ENCODE data around the gene SUGCT.

SUGCT gene

DNA sequence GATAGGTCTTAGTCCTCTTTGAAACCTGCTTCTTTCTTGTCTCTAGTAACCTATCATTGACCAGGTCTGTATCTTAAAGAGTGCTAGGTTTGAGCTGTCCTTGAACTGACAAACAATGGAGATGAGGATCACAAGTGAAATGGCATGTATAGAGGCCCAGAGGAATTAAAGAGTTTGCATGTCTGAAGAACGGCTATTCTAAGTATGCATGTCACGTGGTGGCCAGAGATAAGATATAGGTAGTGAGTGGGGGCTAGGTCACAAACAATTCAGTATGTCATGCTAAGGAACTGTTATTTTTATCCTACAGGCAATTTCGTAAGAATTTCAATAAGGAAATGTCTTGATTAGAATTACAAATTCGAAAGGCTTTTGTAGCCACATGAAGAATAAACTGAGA is 95.3 kb downstream of the SUGCT start:
- DNase-seq (ENCODE audit: low read depth in 1 of 2, low spot score in 1 of 2) = no peak
- Histone ChIP-seq H3K27ac (replicated peaks) (no peak overlapping the region), H3K4me3 (replicated peaks; ENCODE audit: insufficient read depth, low read length) (no peak overlapping the region), H3K27me3 (ENCODE audit: insufficient read depth, poor library complexity, severe bottlenecking) (no peaks in the 10 kb centered on the region)
- TF ChIP-seq POLR2AphosphoS5 (IDR thresholded peaks at IDR 0.05; ENCODE audit: low read depth) (no peak), SPI1 (IDR thresholded peaks at IDR 0.05; ENCODE audit: borderline replicate concordance, low read depth) (no peak), GABPA (IDR thresholded peaks at IDR 0.05; ENCODE audit: low read depth) (no peak)
- TF ChIP-seq, protein P1, sequence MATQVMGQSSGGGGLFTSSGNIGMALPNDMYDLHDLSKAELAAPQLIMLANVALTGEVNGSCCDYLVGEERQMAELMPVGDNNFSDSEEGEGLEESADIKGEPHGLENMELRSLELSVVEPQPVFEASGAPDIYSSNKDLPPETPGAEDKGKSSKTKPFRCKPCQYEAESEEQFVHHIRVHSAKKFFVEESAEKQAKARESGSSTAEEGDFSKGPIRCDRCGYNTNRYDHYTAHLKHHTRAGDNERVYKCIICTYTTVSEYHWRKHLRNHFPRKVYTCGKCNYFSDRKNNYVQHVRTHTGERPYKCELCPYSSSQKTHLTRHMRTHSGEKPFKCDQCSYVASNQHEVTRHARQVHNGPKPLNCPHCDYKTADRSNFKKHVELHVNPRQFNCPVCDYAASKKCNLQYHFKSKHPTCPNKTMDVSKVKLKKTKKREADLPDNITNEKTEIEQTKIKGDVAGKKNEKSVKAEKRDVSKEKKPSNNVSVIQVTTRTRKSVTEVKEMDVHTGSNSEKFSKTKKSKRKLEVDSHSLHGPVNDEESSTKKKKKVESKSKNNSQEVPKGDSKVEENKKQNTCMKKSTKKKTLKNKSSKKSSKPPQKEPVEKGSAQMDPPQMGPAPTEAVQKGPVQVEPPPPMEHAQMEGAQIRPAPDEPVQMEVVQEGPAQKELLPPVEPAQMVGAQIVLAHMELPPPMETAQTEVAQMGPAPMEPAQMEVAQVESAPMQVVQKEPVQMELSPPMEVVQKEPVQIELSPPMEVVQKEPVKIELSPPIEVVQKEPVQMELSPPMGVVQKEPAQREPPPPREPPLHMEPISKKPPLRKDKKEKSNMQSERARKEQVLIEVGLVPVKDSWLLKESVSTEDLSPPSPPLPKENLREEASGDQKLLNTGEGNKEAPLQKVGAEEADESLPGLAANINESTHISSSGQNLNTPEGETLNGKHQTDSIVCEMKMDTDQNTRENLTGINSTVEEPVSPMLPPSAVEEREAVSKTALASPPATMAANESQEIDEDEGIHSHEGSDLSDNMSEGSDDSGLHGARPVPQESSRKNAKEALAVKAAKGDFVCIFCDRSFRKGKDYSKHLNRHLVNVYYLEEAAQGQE (IDR thresholded peaks at IDR 0.05; ENCODE audit: insufficient replicate concordance, low read depth) = no peak
- TF ChIP-seq, protein P2, sequence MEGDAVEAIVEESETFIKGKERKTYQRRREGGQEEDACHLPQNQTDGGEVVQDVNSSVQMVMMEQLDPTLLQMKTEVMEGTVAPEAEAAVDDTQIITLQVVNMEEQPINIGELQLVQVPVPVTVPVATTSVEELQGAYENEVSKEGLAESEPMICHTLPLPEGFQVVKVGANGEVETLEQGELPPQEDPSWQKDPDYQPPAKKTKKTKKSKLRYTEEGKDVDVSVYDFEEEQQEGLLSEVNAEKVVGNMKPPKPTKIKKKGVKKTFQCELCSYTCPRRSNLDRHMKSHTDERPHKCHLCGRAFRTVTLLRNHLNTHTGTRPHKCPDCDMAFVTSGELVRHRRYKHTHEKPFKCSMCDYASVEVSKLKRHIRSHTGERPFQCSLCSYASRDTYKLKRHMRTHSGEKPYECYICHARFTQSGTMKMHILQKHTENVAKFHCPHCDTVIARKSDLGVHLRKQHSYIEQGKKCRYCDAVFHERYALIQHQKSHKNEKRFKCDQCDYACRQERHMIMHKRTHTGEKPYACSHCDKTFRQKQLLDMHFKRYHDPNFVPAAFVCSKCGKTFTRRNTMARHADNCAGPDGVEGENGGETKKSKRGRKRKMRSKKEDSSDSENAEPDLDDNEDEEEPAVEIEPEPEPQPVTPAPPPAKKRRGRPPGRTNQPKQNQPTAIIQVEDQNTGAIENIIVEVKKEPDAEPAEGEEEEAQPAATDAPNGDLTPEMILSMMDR (IDR thresholded peaks at IDR 0.05; ENCODE audit: insufficient read depth, low read length) = no peak

DNA sequence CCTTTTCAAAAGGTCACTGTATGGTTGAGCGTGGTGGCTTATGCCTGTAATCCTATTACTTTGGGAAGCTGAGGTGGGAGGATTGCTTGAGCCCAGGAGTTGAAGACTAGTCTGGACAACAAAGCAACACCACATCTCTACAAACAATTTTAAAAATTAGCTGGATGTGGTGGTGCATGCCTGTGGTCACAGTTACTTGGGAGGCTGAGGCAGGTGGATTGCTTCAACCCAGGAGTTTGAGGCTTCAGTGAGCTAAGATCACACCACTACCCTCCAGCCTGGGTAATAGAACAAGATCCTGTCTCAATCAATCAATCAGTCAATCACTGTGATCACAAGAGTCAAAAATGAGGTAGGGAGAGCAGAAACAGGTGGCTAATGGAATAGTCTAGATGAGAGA is 97.0 kb downstream of the SUGCT start:
- Histone ChIP-seq H3K27me3 (ENCODE audit: insufficient read depth, poor library complexity, severe bottlenecking) (no peaks in the 10 kb centered on the region), H3K4me3 (replicated peaks; ENCODE audit: insufficient read depth, low read length) (no peak overlapping the region), H3K27ac (replicated peaks) (no peak overlapping the region)
- no peak for DNase-seq (ENCODE audit: low read depth in 1 of 2, low spot score in 1 of 2)
- TF ChIP-seq POLR2AphosphoS5 (IDR thresholded peaks at IDR 0.05; ENCODE audit: low read depth) (no peak), SPI1 (IDR thresholded peaks at IDR 0.05; ENCODE audit: borderline replicate concordance, low read depth) (no peak), GABPA (IDR thresholded peaks at IDR 0.05; ENCODE audit: low read depth) (no peak)
- TF ChIP-seq, protein P1 (IDR thresholded peaks at IDR 0.05; ENCODE audit: insufficient replicate concordance, low read depth) = no peak
- TF ChIP-seq, protein P2 (IDR thresholded peaks at IDR 0.05; ENCODE audit: insufficient read depth, low read length) = no peak

DNA sequence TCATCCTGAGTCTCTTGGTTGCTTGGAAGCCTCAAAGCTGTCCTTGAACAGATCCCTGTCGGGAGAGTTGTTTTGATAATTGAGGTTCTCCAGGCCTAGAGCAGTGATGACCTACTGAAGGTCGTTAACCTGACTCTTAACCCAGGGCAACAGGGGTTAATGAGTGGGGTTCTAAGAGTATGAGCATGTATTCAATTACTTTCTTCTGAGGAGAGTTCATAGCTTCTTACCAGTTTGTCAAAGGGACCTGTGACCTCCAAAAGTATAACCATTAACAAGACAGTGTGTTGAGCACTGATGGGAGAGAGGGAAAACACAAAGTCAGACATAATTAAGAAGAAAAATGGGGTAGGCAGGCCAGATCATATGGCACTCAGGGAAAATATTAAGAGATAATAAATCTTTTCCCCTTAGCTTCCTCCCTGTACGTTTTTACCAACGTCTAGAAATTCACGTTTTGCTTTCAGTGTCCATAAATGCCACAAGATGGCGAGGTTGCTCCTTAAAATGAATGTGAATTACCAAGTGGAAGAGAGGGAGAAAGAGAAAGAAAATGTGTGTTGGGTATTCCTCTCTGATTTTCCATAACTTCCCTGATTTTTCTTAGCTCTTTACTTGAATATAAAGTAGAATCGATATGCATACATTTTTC is 97.6 kb downstream of the SUGCT start:
- TF ChIP-seq GABPA (IDR thresholded peaks at IDR 0.05; ENCODE audit: low read depth) = no peak
- TF ChIP-seq, protein P2 (IDR thresholded peaks at IDR 0.05; ENCODE audit: insufficient read depth, low read length) = peak; percentile 18
- H3K4me3 ChIP-seq (replicated peaks; ENCODE audit: insufficient read depth, low read length) = no peak overlapping the region
- no peaks in the 10 kb centered on the region for H3K27me3 ChIP-seq (ENCODE audit: insufficient read depth, poor library complexity, severe bottlenecking)
- H3K27ac ChIP-seq (replicated peaks) = no peak overlapping the region
- DNase-seq (ENCODE audit: low read depth in 1 of 2, low spot score in 1 of 2) = peak in 1 of 2 experiments; percentile 28

DNA sequence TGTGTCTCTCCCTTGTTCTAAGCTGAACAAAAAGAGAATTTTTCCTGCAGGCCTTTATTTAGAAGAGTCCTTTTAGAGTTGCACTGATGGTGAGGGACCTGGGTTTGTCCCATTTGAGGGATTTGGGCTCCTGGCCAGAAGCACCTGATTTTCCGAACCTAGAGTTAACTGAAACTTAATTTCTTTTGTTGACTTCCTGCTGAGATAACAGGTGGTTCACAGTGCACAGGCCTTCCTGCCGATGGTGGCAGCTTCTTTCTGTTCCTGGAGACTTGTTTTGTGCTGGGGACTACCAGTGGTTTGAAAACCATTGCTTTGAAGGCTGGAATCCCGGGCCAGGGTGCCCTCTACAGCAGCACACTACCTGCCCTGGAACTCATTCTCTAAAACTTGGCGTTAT is 99.2 kb downstream of the SUGCT start:
- TF ChIP-seq, protein P1 (IDR thresholded peaks at IDR 0.05; ENCODE audit: insufficient replicate concordance, low read depth) = no peak
- no peak for TF ChIP-seq SPI1 (IDR thresholded peaks at IDR 0.05; ENCODE audit: borderline replicate concordance, low read depth)
- no peak for DNase-seq (ENCODE audit: low read depth in 1 of 2, low spot score in 1 of 2)
- Histone ChIP-seq H3K4me3 (replicated peaks; ENCODE audit: insufficient read depth, low read length) (no peak overlapping the region), H3K27ac (replicated peaks) (no peak overlapping the region), H3K27me3 (ENCODE audit: insufficient read depth, poor library complexity, severe bottlenecking) (no peaks in the 10 kb centered on the region)
